GM18873 (cell line): ENCODE measurements around the gene FERMT1.
"Not testable (repeated sequence)": the region's sequence is repeated elsewhere in the genome, so short reads cannot be mapped to it uniquely, and the experiment has no call there.

Experiments used
- ATAC-seq: cut with Tn5 transposase; IDR thresholded peaks from one replicate; pipeline ENCODE4 v1.9.1; 2021; ENCODE audit warnings: mild to moderate bottlenecking, moderate library complexity, moderate number of reproducible peaks; ENCODE audit not compliant: unreplicated experiment, low FRiP score

Gene FERMT1

DNA sequence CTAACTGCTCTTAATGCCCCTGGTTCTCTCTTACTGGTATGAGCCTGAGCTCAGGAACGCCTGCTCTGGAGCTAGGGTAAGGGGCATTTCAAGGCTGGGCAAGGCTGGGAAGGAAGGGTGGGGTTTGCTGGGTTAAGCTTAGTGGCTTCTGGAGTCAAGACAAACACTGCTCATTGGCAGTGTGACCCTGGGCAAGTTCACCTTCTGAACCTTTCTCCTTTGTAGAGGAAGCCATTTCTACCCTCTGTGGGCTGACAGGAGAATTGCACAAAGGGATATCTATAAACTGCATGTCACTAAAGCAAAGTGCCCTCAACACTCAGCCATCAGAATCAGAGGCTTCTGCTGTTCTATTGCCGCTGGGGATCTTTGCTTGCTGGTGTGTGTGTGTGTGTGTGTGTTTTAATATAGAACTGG lies 48.7 kb downstream of the FERMT1 start:
- no peak for ATAC-seq

DNA sequence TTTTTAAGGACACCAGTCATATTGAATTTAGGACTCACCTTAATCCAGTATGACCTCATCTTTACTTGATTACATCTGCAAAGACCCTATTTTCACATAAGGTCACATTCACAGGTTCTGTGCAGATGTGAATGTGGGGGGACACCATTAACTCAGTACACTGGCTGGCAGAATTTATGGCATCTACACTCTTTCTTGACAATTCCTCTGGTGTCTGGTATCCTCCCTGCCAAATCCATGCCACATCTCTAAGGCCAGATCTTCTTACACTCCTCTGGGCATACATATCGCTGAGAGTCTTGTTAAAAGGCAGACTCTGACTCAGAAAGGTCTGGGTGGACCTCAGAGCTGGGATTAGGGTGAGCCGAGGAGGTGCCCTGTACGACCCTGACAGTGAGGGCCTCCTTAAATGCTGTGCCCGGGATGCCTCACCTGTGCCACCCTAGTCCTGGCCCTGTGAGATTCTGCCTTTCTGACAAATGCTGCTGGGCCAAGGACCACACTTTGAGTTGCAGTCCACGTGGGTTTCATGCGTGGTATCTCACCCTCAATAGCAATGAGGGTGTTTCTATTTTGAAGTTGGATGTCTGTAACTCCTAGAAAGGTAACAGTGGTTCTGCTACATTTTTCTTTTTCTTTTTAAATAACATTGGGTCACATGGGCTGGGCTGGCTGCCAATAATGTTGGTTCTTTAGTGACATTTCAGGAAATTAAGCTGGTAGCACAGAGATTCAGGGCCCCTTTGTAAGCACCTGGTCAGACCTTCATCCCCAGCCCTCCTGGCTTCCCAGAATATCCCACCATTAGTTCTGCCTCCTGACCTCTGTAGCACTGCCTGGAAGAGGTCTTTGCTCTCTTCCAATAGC lies 51.8 kb downstream of the FERMT1 start:
- no peak for ATAC-seq

DNA sequence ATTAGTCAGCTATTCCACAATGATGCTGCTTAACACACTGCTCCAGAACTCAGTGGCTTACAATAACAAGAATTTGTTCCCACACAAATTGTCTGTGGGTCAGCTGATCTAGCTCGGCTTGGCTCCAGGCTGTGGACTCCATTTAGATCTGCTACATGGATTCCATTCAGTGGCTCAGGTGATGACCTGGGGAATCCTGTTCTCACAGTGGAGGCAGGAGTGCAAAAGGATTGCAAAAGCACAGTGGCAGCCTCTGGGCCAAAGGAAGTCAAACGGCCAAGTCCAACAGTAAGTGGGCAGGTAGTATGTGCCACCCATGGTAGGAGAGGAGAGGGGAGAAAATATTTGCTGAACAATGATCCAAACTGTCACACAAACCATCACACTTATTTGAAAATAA lies 53.2 kb downstream of the FERMT1 start:
- no peak for ATAC-seq

DNA sequence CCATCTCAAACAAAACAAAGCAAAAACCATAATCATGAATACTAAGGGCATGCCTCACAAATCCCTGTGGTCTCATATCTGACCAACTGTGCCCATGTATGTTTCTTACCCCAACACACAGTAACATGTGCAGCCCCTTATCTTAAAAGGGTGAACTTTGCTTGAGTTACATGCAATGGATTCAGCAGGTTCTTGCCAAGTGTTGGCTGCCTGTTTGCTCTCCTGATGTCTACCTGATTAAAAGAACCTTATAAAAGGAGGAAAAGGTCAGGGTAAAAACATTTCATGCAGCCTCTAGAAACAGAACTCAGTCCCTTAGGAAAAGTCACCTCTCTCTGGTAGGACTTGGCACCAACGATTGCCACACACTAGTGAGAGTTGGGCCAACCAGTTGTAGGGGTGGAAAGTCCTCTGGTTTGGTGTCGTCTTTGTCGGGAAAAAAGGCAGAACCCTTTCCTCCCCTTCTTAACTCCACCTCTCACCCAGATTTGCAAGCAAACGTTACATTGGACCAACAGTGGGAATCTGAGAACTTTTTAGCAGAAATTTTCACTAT lies 55.0 kb downstream of the FERMT1 start:
- ATAC-seq = no peak

DNA sequence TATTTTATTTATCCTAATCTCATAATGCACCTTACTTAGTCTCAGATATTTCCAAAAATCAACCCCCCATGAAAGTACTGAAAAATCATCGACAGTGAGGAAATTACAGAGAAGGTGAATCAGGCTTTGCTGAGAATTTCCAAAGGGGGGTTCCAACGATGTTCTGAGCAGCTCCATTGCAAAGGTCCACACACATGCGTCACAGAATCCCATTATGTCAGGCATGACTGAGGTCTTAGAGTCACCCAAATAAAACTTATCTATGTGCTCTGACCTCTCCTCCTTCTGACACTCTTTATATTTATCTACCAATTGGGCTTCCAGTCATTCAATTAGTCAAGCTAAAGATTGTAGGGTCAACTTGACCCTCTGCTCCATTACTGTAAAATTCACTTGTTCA lies 56.2 kb downstream of the FERMT1 start:
- ATAC-seq = no peak

DNA sequence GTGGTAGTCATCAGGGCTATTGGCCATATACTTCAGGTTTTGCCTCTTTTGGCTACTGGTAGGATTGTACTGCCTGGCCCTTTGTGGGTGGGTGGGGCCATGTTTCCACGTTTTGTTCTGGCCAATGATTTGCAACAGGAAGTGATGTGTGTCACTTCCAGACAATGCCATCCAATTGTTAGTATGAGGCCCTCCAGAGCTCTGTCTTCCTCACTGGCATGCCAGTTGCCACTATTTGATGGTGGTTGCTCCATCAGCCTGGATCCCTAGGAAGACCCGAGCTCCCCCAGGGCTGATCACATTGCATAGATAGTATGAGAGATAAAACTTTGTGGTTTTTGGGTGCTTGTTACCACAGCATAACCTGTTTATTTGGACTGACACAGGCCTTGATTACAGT lies 61.3 kb downstream of the FERMT1 start:
- no peak for ATAC-seq

DNA sequence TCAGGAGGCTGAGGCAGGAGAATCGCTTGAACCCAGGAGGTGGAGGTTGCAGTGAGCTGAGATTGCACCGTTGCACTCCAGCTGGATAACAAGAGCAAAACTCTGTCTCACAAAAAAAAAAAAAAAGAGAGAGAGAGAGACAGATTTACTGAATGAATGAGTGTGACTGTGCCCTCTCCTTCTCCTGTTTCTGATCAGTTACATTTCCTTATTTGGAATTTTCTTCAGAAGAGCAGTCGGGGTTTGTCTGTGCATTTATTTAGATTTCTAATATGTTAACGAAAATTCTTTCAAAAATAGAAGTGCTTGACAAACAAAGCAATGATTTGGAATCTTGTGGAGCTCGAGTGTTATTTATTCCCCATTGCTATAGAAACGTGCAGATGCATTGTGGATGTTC lies 62.6 kb downstream of the FERMT1 start:
- ATAC-seq = no peak

DNA sequence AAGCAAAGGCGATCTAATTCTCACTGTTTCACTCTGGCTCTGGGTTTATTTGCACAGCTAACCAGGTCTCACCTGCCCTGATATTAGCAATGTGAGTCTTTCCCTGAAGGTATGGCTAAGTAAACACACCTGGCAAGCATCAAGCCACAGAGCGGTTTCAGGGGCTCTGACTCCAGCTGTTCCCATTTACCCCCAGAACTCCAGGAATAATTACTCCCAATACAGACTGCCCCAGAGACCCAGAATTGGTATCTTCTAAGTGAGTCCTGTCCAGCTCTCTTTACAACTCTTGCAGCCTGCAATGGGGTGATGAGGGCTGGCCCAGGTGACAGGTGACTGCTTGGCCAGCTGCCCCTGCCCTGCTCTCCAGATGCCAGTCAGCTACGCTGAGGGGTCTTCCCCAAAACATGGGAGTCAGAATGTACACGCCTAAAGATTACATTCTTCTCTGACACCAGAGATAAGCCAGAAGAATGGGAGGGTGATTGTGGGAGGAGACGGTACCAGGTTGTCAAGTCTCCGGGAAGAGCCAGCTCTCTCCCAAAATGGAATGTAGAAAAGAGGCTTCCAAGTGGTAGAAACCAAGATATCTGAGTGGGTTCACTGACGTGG lies 64.0 kb downstream of the FERMT1 start:
- no peak for ATAC-seq

DNA sequence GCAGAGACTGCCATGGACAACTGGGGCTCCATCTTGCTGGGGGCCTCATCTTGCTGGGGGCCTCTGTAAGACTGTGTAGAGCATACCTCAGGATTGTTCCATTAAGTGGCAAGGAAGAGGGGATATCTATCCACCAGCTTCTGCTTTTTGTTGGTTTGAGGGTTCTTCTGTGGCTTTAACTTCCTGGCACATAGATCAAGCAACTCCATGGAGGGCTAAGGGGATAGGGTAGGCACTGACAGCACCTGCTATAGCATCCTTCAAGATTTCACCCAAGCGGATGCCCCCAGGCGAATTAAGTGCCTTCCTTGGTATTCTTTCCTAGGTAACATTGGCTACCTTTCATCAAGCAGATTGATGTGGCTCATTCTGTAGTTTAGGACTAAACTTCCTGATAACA lies 65.1 kb downstream of the FERMT1 start:
- no peak for ATAC-seq

DNA sequence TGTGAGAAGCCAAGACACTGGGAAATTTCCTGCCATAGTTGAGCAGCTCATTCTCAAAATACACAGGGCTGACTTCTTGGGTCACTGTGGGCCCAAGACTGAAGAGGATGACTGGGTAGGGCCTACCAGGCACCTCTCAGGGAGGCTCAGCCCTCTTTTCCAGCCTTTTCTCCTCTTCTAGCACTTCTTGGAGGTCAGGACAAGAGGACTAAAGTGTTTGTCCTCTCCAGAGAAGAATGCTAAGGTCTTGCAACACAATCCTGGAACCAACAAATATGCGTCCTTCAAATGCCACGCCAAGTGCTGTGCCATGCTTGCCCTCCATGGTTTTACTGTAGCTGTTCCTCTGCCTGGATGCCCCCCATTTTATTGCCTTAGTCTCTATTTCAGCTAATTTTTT lies 65.7 kb downstream of the FERMT1 start:
- no peak for ATAC-seq

DNA sequence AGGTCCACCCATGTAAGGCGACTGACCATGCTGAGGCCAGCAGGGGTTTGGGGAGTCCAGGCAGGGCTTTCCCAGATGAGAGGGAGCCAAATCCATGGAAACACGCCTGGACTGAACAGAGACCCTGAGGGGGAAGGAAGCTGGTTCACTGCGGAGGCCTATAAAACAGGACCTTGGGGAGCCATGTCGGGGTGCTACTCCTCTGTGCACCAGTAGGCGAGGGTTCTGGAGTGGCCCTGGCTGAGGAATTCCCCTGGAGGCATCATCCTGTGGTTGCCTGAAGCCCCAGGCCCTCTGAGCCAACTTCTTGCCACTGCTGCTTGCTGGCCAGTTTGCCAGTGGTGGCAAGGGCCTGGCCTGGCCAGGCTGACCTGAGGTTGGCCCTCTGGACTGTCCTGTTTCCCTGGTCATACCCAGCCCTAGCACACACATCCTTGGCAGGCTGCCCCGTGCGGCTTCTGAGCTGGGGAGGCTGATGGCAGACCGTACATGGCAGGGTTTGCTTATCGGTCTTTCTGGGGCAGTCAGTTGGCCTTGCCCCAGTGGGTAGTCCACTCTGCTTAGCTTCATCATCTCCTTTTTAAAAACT lies 66.8 kb downstream of the FERMT1 start:
- no peak for ATAC-seq

DNA sequence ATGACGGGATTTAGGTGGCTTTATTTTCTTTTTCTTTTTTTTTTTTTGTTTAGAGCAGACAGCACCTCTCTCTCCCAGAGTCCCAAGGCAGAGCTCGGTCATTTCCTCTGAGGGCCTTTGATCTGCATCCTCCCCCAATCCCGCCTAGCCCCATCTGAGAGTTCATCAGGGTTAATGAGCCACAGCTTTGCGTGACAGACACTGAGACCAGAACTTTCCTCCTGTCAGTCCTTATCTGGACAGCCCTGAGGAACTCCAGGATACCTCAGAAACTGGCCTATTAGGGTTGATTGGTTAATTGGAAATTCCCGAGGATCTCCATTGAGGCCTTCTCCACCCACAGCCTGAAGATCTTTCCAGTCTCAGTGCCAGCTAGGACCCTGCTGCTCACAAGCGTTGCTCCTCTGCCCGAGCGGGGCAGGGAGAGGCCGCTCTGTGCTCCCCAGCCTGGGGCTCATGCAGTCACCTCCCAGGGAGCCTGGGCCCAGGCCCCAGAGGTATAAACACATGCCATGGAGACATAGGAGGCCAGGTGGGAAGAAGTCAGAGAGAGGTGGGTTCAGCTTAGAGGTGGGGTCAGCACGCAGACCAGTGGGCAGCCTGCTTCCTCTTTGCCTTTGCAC lies 67.6 kb downstream of the FERMT1 start:
- no peak for ATAC-seq

DNA sequence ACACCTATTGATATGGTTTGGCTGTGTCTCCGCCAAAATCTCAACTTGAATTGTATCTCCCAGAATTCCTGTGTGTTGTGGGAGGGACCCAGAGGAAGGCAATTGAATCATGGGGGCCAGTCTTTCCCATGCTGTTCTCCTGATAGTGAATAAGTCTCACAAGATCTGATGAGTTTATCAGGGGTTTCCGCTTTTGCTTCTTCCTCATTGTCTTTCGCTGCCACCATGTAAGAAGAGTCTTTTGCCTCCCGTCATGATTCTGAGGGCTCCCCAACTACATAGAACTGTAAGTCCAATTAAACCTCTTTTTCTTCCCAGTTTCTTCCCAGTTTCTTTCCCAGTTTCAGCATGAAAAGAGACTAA lies 68.2 kb downstream of the FERMT1 start:
- ATAC-seq = not testable (repeated sequence)

DNA sequence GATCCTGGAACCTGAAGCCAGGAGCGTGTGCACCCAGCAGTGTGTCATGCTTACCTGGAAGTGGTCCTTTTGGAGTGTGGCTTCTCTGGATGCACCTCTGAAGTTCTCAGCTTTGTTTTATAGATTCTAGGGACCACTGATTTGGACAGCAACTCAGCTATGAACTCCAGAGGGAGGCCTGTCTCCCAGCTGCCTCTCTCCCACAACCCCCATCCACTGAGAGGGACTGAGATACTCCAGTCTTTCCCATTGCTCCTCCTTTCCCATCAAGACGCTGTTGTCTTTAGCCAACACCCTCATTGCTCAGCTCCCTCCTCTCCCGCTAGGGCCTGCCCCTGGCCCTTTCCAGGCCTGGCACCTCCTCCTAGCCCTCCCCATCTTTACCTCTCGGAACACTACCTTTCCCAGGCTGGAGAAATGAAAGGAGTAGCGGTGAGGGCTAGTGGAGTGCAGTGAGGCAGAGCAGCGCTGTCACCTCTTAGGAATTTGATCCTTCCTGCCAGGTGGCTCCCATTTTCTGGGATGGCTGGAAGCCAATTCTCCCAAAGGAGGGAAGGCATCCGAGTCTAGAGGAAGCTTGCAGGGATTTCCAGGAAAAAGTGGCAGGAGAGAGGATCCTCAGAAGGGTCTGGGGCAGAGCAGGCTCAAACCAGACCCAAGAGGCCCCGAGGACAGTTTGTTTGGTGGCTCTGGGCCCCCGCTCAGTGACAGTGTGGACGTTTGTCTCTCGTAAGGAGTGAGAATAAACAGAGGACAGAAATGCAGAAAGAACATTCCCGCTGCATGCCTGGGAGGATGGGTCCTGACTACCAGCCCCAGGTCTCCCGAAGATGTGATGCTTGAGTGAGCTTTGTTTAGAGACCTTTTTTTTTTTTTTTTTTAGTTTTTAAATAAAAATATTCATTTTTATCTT lies 68.8 kb downstream of the FERMT1 start, which contains the start of gene LRRN4:
TSS of gene LRRN4 (minus strand) at position 285 of the 913 bp plus-strand sequence. CDS start 1,261 bp downstream, outside the sequence.
- ATAC-seq = no peak

DNA sequence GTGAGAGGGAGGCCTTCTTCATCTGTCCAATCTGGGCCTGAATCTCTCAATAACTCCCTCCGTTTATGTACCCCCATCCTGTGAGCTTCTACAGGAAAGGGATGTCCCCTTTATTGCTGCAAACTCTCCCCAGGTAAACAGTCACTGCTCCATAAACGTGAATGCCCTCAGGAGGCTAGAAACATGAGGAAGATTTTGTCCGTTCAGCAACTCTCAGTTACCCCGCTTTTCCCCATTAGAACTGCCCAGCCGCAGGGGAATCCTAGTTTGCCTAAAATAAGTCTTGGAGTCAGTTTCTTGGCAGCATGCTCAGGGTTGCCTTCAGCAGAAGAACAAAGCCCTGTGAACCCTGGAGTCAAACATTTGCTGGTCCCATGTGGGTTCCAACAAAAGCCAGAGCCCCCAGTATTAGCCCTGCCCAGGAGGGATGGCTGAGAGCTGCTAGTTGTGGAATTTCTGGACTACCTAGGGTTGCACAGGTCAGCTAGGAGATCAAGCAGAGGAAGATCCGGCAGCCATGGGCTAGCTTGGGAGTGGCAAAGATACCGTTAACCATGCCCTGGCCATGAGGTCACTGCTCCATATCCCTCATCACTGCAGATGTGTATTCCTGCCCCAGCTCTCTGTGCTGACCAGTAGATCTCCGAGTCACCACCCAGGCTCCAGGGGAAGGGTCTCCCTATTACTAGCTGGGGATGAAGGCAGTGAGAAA lies 69.6 kb downstream of the FERMT1 start:
- ATAC-seq = no peak

DNA sequence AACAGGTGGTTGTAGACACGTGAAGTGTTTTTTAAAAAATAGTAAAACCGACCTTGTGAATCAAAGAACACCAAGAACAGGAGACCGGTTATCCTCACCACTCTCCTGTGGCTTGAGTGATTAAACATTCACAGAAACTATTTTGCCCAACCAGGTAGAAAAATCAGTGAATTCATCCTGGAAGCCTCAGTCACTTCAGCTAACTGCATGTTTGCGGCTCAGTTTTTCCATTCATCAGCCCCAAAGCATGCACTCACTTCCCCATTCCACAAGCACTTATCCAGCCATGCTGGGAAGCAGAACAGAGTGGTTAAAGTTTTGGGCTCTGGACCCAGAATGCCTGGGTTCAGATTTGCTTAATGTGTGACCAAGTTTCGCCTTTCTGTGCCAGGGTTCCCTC lies 71.3 kb downstream of the FERMT1 start:
- ATAC-seq = no peak

DNA sequence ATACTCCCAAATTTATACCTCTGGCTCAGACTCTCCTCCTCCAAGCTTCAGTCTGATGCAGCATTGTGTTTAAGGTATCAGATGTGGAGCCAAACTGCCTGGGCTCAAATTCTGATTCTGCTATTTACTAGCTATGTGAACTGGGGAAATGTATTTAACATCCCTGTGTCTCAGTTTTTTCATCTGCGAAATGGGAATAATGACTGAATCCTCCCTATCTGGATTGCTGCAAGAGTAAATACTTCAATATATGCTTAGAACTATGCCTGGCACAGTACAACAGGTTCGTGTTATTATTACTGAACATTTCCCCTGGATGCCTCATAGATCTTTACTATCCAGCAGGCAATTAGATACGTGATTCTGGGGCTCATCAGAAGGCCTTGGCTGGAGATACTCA lies 74.4 kb downstream of the FERMT1 start:
- ATAC-seq = no peak

DNA sequence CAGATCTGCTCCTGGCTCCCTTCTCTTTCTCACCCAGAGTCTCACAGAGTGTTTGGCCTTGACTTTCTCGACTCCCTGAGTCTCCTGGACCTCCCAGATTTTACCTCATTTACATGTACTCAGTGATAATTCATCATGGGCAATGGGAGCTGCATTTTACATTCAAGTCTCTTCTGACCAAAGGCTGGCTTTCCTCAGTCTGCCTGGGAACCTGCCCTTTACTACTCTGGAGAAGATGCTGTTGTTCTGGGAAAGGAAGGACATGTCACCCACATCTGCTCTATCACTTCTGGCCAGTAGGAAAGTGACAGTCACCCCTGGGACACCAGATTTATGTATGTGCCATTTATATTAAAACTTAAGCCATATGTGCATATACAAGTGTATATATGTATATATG lies 76.4 kb downstream of the FERMT1 start:
- no peak for ATAC-seq

DNA sequence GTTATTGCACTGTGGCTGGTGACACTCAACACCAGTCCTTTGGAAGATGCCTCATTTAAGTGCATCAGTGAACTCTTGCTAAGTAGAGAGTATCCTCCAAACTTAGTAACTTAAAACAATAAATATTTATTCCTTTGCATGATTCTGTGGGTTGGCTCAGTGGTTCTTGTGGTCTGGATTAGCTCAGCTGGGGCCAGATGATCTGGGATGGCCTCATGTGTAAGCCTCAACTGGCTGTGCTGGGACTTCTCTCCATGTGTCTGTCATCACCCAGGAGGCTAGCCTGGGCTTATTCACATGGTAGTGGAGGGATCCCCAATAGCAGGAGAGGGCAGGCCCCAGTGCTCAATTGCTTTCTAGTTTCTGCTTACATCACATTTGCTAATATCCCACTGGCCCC lies 77.3 kb downstream of the FERMT1 start:
- ATAC-seq = no peak
